ENCODE measurements around the gene RNF220.

RNF220 gene

GRCh38 chr1:44405031-44405797 is at the start of gene RNF220:
RNF220 (plus strand) TSS chr1:44405255.
- DNase-seq (ENCODE audit: low spot score) = peak; percentile 77

- DNase-seq (ENCODE audit: low spot score) = no peak
These were observed 49.3 kb upstream of the RNF220 start for GRCh38 chr1:44355582-44356305.

- no peak for DNase-seq (ENCODE audit: low spot score)
These were observed 47.3 kb upstream of the RNF220 start for GRCh38 chr1:44357710-44358109.

GRCh38 chr1:44359234-44359935 is 45.7 kb upstream of the RNF220 start:
- no peak for DNase-seq (ENCODE audit: low spot score)

GRCh38 chr1:44361478-44361877 is 43.6 kb upstream of the RNF220 start:
- DNase-seq (ENCODE audit: low spot score) = no peak

- no peak for DNase-seq (ENCODE audit: low spot score)
These were observed 38.6 kb upstream of the RNF220 start for GRCh38 chr1:44366371-44366975.

- no peak for DNase-seq (ENCODE audit: low spot score)
These were observed 37.1 kb upstream of the RNF220 start for GRCh38 chr1:44367944-44368343.

GRCh38 chr1:44368471-44369151 is 36.4 kb upstream of the RNF220 start:
- DNase-seq (ENCODE audit: low spot score) = no peak

GRCh38 chr1:44371206-44371605 is 33.8 kb upstream of the RNF220 start:
- no peak for DNase-seq (ENCODE audit: low spot score)

- no peak for DNase-seq (ENCODE audit: low spot score)
These were observed 29.5 kb upstream of the RNF220 start for GRCh38 chr1:44375547-44375946.

GRCh38 chr1:44377925-44378784 is 26.9 kb upstream of the RNF220 start:
- DNase-seq (ENCODE audit: low spot score) = peak; percentile 37

GRCh38 chr1:44380666-44381177 is 24.3 kb upstream of the RNF220 start:
- no peak for DNase-seq (ENCODE audit: low spot score)

GRCh38 chr1:44388551-44388950 is 16.5 kb upstream of the RNF220 start:
- no peak for DNase-seq (ENCODE audit: low spot score)

GRCh38 chr1:44389437-44389836 is 15.6 kb upstream of the RNF220 start:
- no peak for DNase-seq (ENCODE audit: low spot score)

GRCh38 chr1:44390277-44390676 is 14.8 kb upstream of the RNF220 start:
- DNase-seq (ENCODE audit: low spot score) = no peak

GRCh38 chr1:44401256-44402228 is 3.5 kb upstream of the RNF220 start:
- DNase-seq (ENCODE audit: low spot score) = no peak

- DNase-seq (ENCODE audit: low spot score) = peak; percentile 50
These were observed 1.0 kb downstream of the RNF220 start for GRCh38 chr1:44405798-44406736.

- DNase-seq (ENCODE audit: low spot score) = no peak
These were observed 1.8 kb downstream of the RNF220 start for GRCh38 chr1:44406737-44407429.
